LHCN-M2 (cell line): ENCODE results near the gene YBEY. TPM values are rescaled to one million over a fixed set of nuclear protein-coding genes. Genes with fewer than 3 reads are reported as not detected.
"Not testable (repeated sequence)": the region's sequence is repeated elsewhere in the genome, so short reads cannot be mapped to it uniquely, and the experiment has no call there.

Experiments
- DNase-seq: peaks from one replicate; pipeline ENCODE4 v3.0.0-alpha.2; 2012; ENCODE audit warnings: low read depth
- polyA plus RNA-seq: library from polyadenylated mRNA; unstranded; fragments of >200 nt; gene quantifications from one replicate; pipeline ENCODE4 v1.2.1, GENCODE V29; 2012; ENCODE audit warnings: missing spikeins
- total RNA-seq: library from RNA; depleted of rRNA; stranded (reverse); fragments of >200 nt; gene quantifications from 2 replicates; pipeline ENCODE4 v1.2.3, GENCODE V29; 2014; rRNA removed

YBEY gene, protein sequence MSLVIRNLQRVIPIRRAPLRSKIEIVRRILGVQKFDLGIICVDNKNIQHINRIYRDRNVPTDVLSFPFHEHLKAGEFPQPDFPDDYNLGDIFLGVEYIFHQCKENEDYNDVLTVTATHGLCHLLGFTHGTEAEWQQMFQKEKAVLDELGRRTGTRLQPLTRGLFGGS
- total RNA-seq, result 18.1 and 25.2 TPM in 2 replicates
- 25.2 TPM for polyA plus RNA-seq

DNA sequence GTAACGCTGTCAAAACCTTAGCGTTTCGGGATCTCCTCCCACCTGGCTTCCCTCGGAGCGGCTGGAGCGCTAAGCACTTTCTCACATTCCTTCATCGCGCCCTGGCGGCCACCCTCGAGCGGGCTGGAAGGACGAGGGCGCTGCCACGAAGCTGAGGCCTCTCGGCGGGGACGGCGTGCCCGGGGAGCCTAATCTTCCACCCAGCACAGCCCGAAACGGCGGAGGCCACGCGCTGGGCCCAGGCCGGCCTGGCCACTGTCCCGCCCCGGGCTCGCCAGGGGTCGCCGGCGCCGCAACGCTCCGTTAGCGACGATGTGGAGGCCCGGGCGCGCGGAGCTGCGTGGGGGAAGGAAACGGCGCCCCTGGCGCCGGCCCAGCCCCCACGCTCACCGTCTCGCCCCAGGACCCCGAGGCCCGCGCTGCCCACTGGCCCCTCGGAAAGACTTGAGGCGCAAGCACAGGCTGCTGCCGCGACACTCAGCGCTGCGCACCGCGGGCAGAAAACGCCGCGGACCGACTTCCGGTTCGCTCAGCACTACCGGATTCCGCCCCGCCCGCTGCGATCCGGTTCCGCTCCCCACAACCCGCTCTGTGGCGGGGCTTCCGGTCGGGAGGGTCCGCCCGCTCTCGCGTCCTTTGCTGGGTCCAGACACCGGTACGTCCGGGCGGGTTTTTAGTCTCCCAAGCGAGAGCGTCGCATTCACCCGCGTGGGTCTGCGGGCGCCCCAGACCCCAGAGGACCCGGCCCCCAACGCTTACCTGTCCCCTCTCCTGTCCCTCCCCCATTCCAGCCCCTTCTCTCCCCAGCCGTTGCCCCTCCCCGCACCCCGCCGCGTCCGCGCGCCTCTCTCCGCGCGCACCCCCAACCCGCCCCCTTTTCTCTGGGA lies at the start of gene YBEY:
TSS of gene YBEY (plus strand) at position 582 of the 887 bp plus-strand sequence. CDS start 572 bp downstream, outside the sequence.
- DNase-seq, result peak; percentile 88

DNA sequence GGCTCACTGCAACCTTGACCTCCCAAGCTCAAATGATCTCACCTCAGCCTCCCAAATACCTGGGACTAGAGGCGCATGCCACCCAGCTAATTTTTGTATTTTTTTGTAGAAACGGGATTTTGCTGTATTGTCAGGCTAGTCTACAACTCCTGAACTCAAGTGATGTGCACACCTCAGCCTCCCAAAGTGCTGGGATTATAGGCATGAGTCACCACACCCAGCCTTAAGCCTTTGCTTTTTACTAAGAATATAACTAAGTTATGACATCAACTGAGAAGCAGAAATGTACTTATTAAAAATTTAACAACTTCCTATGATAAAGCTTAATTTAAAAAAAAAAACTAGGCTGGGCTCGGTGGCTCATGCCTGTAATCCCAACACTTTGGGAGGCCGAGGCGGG lies 48.7 kb upstream of the YBEY start:
- DNase-seq, result no peak

DNA sequence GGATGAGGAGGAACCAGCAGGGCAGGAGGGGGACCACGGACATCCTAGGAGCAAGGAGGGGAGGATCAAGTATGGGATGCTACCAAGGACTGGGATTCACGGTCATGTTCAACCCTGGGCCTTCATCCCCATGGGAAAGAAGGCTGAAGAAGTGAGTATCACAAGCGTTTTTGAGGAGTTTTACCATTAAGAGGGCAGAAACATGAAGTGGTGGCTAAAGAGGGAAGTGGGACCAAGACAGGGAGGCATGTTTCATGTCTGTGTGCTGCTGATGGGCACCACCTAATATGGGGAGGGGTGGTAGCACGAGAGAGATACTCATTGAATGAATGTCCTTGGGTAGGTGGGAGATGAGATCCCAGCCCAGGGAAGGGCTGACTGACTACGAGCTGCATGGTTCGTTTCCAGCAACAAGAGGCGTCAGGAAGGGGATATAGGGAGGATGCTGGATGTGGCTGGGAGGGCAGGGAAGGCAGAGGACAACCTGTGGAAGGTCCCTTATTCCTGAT lies 46.3 kb upstream of the YBEY start:
- no peak for DNase-seq

DNA sequence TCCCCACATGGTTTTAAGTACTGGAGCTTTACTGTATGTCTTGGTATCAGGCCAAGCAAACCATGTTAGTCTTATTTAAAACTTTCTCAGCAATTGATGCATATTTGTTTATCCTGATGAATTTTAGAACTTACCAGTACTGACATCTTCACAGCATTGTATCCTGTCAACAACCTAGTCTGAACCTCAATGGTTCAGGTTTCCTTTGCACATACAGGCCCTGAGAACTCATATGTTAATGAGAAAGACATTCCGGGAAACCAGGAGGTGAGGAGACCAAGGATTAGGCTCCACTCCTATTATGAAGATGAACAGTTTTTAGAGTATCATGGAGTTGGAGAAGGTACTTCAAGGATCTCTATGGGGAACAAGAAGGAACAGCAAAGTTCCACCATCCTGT lies 44.6 kb upstream of the YBEY start:
- DNase-seq, result not testable (repeated sequence)

DNA sequence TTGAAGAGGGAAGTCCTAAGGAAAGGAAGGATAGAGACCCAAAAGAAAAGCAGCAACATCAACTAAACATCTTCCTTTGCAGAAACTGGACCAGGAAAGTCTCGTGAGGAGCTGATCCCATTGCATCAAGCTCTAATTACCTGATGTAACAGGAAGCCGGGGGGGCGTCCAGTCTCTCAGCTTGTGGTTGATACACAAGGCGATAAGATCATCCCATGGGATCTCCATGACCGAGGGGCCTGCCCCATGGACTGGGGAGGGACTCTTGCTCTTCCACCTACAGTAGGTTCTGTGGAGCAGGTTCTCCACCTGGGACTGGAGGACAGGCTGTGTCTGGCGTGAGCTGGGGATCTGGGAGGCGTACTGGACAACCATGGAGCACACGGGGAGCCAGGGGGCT lies 42.8 kb upstream of the YBEY start:
- no peak for DNase-seq

DNA sequence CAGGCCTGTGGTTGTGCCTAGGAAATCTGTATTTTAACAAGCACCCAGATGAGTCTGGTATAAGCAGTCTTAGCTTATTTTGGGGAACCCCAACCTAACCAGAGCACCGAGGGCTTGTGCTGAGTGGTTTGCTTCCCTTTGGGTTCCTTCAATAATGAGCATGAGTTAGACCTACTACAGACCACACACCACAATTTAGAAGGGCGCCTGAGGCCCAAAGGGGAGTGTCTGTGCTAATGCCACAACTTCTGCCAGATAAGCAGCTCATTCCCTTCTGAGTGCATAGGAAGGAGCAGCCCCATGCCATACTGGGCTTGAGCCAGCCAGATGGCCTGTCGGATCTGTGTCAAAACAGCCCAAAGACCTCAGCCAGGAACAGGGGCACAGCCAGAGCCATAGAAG lies 42.2 kb upstream of the YBEY start:
- DNase-seq, result no peak

DNA sequence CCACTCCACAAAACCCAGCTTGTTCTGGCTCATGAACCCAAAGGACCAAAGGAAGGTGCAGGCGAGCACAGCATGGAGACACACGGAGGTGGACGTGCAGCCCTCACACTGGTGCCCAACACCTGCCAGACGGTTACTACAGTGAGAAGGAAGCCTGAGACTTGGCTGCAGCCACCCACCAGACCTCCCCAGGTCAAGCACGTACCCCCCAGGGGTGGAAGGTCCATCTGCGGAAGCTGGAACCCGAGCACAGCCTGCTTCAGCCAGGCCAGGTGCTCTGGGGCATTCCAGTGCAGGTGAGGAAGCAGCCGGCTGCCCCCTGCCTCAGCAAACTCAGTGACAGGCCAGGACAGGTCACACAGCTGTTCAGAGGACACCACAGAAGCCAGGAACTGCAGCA lies 41.5 kb upstream of the YBEY start:
- no peak for DNase-seq

DNA sequence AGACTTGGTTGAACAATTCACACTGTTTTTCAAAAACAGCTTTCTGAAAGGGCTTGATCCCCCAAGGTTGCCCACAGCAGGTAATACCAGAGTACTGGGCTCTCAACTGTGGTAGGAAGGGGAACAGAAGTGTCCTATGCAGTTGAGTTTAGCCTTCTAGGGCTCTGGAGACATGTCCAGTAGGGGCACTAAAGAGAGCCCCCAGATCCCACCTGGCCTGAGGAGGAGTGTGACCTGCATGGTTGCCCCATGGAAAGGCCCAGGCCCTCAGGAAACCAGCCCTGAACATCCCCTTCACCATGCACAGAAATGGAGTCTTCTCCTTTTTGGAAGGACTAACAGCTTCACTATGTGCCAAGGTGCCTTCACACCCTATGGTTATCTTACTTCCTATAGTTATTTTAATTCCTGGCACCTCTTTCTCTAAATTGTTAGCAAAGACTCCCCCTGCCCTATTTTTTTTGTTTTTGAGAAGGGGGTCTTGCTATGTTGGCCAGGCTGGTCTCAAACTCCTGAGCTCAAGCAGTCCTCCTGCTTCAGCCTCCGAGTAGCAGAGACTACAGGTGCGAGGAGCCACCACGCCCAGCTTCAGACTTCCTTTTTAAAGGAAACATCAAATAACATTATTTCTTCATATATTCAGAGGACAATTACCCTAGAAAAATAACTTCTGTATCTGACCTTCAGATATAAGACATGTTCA lies 40.8 kb upstream of the YBEY start:
- no peak for DNase-seq

DNA sequence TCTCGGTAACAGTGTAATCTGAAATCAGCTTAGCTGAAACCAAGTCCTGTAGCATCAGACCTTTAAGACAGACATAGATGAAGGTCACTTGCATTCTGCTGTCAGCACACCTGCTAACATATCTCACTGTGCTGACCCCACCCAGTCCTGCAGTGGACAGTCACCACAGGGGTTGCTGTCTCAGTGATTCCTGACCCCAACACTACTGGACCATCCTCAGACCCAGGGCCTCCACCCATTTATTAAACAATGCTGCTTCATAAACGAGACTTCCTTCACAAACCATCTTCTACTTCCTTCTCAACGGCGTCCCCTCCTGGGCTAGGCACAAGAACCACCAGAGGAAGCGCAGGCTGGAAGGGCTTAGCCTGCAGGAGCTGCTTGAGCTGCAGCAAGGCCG lies 39.8 kb upstream of the YBEY start:
- no peak for DNase-seq

DNA sequence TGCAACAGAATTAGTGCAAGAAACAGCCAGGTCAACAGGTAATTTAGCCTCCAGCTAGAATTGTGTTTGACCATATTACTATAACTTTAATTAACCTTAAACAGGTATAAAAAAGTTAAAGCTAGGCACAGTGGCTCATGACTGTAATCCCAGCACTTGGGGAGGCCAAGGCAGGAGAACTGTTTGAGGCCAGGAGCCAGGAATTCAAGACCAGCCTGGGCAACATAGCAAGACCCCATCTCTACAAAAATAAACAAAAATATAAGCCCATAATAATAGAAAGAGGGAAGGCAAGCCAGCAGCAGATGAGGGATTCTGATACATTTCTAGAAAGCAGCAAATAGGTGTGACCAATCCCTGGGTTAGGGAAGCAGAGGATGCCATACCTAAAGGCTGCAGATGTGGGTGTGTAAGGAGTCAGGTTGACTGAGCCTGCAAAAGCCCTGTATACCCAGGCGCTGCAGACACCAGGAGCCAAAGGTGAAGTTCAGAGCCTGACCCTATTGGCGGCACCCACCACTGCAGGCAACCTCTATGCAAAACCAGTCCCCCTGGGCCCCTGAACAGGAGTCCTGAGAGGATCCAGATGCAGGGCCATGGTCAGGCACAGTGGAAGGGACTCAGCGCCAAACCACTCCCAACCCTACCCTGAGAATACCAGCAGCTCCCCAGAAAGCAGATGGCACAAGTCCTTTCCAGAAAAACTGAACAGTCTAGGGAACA lies 38.3 kb upstream of the YBEY start:
- DNase-seq, result no peak

DNA sequence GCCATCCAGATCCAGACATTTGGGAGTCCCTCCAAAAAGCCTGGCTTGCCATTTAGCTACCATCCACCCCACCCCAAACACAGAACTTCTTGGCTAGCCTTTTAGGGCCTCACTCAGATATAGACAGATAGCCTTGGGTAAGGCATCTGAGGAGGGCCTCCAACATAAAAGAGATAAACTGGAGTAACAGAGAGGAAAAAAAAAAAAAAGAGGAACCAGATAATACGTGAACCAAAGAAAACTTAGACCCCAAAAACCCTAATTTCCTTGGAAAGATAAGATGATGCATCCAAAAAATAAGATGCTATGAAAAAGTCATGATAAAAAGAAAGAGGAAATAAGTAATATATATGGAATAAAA lies 37.7 kb upstream of the YBEY start:
- DNase-seq, result no peak

DNA sequence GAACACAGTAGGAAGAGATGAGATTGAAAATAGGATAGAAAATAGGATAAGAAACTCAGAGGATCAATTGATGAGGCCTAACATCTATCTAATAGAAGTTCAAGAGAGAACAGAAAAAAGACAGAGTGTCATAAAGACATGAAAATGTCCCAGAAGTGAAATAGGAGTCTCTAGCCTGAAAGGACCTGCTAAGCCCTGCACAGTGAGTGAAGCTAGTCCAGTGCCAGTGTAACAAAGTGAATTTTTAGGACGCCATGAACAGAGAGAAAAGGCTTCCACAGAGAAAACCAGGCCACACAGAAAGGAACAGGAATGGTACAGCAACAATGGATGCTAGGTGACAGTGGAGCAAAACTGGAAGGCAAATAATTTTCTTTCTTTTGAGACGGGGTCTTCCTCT lies 37.3 kb upstream of the YBEY start:
- no peak for DNase-seq

DNA sequence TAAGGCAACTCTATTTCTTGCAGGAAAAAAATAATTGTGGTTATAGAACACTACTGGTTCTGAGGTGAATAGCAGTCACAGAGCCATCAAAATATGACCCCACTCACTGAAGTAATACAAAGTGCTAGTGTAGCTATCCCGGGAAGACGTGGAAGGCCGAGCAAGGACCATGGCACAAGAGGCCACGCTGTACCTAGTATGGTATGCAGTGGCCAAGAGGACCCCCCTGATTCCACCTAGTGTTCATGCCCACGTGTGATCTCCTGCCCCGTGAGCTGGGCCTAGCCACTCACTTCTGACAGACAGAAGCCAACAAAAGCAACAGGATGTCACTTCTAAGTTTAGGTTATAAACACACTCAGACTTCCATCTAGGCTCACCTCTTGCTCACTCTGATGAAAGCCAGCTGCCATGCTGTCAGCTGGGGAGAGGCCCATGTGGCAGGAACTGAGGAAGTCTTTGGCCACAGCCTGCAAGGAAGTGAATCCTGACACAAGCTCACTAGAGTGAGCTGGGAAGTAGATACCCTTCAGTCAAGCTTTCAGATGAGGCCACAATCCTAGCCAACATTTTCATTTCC lies 35.9 kb upstream of the YBEY start:
- DNase-seq, result no peak

DNA sequence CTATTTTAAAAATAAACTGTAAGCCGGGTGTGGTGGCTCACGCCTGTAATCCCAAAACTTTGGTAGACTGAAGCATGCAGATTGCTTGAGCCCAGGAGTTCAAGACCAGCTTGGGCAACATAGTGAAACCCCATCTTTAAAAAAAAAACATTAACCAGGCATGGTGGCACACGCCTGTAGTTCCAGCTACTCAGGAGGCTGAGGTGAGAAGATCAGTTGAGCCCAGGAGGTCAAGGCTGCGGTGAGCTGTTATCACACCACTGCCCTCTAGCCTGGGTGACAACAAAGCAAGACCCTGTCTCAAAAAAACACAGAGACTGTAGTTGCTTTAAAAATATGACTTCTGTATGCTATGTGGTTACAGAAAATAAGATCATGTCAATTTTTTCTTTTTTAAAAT lies 33.3 kb upstream of the YBEY start:
- DNase-seq, result no peak

DNA sequence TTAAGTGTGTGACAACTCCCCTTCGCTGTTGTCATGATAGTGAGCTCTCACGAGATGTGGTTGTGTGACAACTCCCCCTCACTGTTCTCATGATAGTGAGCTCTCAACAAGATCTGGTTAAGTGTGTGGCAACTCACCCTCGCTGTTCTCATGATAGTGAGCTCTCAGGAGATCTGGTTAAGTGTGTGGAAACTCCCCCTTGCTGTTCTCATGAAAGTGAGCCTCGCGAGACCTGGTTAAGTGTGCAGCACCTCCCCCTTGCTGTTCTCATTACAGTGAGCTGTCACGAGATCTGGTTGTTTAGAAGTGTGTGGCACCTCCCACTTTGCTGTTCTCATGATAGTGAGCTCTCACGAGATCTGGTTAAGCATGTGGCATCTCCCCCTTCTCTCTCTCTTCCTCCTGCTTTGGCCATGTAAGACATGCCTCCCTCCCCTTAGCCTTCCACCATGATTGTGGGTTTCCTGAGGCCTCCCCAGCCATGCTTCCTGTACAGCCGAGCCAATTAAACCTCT lies 32.5 kb upstream of the YBEY start:
- DNase-seq, result peak; percentile 20

DNA sequence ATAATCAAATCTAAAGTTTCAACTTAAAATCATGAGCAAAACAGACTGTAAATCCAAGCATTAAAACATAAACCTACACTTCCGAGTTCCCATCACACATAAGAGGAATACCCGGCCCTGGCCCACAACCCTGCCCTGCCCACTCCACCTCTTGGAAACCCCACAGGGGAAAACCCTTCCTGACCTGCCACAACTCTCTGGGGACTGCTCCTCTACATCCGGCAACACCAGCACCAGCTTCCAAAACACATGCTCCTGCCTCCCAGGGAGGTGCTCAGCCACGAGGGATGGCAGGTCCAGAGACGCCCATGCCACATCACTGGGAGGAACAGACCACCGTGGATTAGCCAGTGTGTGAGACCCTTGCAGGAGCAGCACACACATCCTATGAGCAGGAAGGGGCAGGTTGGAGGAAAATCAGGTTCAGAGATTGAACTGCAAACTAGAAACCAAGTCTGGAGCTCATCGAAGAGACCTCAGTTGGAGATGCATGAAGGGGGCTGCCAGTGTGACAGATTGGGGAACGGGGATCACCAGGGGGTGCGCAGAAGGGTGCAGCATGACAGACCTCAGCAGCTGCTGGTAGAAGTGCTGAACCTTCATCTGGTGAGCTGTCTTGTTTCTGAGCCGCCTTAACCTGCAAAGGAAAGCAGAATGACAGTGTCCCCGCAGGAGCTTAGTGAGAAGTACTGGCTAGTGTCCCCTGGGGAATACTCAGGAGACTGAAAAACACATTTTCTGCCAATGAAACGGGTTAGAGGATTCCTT lies 31.8 kb upstream of the YBEY start:
- DNase-seq, result no peak

DNA sequence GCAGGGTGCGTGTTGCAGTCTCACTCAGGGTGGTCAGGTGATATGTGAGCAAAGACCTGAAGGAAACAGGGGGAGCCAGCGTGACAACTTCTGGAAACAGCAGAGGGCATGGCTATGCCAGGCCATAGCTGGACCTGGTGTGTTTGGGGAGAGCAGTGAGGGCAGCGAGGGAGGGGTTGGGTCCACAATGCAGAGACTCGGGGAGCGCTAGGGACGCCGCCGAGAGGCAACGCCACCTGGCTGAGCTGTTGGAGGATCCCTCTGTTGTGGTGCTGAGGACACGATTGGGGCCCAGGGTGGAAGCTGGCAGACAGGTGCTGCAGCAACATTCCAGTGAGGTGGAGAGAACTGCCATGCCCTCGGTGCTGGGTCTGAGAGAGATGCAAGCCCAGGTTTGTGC lies 31.0 kb upstream of the YBEY start:
- DNase-seq, result no peak

DNA sequence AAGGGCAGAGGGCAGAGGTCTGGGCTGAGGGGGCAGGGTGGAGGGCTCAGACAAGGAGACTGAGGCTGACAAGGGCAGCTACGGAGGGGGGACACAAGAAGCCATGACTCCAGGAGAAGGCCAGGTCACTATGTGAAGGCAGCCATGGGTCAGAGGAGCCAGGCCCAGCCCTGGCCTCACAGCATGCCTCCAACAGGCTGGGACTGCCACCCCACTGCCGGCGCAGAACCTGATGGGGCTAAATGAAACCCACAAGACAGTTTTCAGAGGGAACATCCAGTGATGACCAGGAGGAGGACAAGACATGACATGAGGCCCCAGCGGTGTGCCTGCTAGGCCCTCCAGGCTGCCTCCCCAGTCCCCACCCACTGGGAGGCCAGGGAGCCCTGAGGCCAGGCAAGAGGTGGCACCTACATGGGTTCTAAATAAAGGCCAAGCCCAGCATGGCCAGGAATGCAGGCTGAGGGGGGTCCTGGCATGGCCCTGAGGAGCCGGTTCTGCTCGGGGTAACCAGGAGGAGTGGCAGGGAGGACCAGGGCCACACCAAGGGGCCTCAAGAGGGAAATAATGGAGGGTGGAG lies 30.3 kb upstream of the YBEY start:
- no peak for DNase-seq

DNA sequence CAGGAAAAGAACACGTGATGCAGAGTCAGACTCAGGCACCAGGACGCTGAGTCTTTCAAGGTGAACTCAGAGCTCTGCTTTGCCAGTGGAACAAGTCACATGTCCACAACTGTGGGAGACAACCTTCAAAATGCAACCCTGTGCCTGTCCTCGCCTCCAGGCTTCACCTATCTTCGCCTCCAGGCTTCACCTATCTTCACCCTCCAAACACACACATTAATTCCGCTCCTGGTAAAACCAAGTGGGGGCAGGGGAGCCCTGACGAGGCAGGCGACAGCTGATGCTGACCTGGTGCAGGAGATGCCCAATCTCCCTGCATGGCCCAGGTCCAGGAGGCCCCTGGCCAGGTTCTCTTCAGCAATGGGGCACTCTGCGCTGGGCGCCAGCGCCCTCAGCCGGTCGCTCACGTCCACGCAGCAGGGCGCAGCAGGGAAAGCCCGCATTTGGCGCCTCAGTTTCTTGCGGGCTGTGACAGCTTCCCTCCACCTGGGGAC lies 29.6 kb upstream of the YBEY start:
- no peak for DNase-seq
